LNCAP (cell line): ENCODE measurements around the gene SF3A2.

Source experiments
- TF ChIP-seq, protein P1 (sequence below): fragments of 450-650 bp; IDR thresholded peaks from 2 replicates; pipeline ENCODE4 v1.5.1; 2017; ENCODE audit warnings: mild to moderate bottlenecking

SF3A2 gene

DNA sequence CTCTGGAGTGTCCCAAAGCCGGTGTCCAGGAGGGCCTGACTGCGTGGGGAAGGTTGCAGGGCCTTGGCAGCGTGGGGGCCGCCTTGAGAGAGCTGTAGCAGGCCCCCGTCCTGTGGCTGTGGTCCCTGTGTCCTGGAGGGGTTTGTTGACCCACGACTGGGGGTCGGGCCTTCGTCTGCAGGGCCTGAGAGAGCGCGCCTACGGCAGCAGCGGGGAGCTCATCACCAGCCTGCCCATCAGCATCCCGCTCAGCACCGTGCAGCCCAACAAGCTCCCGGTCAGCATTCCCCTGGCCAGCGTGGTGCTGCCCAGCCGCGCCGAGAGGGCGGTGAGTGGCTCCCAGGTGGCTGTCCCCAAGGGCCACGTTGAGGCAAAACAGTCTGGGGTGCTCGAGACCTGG, 19.0 kb upstream of the SF3A2 start:
- TF ChIP-seq, protein P1, sequence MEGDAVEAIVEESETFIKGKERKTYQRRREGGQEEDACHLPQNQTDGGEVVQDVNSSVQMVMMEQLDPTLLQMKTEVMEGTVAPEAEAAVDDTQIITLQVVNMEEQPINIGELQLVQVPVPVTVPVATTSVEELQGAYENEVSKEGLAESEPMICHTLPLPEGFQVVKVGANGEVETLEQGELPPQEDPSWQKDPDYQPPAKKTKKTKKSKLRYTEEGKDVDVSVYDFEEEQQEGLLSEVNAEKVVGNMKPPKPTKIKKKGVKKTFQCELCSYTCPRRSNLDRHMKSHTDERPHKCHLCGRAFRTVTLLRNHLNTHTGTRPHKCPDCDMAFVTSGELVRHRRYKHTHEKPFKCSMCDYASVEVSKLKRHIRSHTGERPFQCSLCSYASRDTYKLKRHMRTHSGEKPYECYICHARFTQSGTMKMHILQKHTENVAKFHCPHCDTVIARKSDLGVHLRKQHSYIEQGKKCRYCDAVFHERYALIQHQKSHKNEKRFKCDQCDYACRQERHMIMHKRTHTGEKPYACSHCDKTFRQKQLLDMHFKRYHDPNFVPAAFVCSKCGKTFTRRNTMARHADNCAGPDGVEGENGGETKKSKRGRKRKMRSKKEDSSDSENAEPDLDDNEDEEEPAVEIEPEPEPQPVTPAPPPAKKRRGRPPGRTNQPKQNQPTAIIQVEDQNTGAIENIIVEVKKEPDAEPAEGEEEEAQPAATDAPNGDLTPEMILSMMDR: no peak

DNA sequence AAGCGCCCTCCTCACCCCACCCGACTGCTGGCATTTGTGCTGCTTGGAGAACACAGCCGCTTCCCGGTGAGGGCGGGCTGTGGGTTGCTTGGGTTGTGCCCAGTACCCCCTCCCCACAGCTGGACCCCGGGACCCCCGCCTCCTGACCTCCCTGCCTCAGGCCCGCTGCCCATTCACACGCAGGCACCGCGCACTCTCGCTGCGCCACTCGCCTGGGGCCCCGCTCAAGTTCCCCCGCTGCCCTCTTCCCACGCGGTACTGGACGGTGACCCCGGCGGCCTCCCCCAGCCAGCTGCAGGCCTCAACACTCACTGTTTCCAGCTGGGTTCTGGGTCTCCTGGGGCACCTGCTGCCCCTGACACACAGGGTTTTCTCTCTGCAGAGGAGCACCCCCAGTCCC, 16.9 kb upstream of the SF3A2 start:
- TF ChIP-seq, protein P1: no peak

DNA sequence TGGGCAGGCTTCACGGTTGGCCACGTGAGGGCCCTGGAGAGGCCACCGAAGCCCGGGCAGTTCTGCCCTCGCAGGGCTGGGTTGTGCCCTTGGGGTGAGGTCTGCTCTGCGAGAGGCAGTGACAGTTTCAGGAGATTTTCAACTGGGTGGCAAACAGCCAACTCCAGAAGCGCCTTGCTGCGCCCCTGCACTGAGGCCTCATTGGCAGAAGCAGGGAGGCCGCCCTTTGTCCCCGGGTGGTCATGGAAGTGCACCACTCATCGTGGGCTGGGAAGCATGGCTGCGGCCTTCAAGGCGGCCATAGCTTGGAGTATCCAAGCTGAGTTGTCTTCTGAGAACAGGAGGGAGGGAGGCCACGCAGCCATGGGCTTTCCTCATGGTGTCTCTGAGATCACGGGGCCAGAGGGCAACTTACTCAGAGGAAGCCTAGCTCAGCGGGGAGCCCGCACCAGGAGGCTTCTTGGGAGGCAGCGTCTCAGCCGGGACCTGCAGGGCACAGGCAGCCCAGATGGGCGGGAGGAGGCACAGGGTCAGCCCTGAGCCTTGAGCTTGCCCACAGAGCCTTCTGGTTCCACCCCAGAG, 15.3 kb upstream of the SF3A2 start:
- TF ChIP-seq, protein P1: no peak

DNA sequence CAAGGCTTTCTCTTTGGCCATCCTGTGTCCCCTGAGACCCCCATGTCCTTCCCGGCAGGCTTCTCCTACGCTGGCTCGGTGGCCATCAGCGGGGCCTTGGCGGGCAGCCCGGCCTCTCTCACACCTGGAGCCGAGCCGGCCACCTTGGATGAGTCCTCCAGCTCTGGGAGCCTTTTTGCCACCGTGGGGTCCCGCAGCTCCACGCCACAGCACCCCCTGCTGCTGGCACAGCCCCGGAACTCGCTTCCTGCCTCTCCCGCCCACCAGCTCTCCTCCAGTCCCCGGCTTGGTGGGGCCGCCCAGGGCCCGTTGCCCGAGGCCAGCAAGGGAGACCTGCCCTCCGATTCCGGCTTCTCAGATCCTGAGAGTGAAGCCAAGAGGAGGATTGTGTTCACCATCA, 14.7 kb upstream of the SF3A2 start:
- TF ChIP-seq, protein P1: peak; percentile 19; the same call in 1 of the 2 replicates

DNA sequence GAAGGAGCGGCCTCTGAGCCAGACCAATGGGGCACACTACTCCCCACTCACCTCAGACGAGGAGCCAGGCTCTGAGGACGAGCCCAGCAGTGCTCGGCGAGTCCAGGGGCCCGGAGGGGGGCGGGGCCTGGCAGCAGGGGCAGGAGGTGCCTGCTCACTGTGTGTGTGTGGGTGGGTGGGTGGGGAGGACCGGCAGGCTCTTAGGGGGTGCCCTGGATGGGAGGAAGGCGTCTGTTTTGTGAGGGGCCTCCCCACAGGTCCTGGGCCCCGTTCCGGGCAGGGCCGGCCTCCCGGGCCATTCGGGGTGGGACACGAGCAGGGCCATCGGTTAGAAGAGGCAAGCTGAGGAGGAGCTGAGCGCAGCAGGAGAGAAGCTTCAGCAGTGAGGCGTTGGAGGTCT, 13.2 kb upstream of the SF3A2 start:
- TF ChIP-seq, protein P1: no peak

DNA sequence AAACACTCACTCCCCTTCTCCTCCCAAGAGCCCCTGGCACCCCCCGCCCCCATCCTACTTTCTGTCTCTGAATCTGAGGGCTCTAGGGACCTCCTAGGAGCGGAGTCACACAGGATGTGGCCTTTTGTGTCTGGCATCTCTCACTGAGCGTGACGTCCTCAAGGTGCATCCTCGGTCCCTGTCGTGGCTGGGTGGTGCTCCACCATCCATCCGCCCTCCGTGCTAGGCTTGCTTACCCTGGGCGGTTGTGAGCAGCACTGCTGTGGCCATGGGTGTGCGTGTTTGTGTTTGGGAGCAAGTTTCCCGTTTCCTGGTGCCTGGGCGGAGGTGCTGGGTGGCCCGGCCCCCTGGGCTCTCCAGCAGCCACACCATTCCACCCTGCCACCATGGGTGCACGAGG, 12.7 kb upstream of the SF3A2 start:
- TF ChIP-seq, protein P1: no peak

DNA sequence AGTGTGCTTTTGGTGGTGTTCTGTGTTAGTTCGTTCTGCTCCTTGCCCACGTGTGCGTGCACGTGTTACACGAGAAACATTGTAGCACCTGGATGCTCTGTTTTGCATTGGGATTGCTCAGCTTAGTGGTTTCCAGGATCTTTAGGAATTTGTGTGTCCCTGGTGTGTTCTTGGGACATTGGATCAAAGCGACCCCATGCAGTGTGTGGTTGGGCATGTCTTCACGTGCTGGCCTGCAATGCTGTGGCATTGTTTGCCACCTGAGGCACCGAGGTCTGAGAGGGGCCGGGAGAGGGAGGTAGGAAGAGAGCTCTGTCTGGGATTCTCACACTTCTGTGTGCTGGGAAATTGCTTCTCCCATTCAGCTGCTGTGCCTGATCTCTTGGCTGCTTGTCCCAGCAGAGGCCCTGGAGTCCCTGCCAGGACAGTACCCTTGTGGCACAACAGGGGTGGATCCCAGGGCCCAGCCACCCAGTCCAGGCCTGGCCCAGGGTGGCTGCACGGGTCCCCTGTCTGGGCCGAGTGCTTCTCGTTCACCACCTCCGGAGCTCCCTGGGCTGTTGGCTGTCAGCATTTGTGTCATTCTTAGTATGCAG, 11.8 kb upstream of the SF3A2 start:
- TF ChIP-seq, protein P1: no peak
